Measurements from ENCODE around the gene TSPAN9.

TSPAN9 gene

GRCh38 chr12:3090240-3091037 is 13.3 kb downstream of the TSPAN9 start:
- DNase-seq (ENCODE audit: low read depth) = no peak
- no peak for TF ChIP-seq CTCF (IDR thresholded peaks at IDR 0.05; ENCODE audit: control insufficient read depth, extremely low read depth, insufficient read depth)
- no peak overlapping the region for H3K4me3 ChIP-seq (ENCODE audit: low read depth, low read length)

DNA sequence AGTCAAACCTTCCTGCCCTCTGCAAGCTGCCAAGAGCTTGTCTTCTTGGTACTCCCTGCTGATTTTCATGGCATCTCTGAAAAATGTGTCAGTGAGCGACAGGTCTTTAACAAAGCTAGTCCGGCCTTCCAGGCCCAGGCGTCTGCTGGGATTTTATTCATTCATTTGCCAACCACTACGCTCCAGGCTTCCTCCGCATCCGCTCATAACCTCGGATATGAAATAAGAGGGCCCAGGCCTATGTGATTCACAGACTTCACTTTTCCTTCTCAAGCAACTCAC is 13.8 kb downstream of the TSPAN9 start:
- no peak for DNase-seq (ENCODE audit: low read depth)
- no peak overlapping the region for H3K4me3 ChIP-seq (ENCODE audit: low read depth, low read length)
- TF ChIP-seq CTCF (IDR thresholded peaks at IDR 0.05; ENCODE audit: control insufficient read depth, extremely low read depth, insufficient read depth) = no peak

GRCh38 chr12:3091382-3092241 is 14.4 kb downstream of the TSPAN9 start:
- TF ChIP-seq CTCF (IDR thresholded peaks at IDR 0.05; ENCODE audit: control insufficient read depth, extremely low read depth, insufficient read depth) = no peak

DNA sequence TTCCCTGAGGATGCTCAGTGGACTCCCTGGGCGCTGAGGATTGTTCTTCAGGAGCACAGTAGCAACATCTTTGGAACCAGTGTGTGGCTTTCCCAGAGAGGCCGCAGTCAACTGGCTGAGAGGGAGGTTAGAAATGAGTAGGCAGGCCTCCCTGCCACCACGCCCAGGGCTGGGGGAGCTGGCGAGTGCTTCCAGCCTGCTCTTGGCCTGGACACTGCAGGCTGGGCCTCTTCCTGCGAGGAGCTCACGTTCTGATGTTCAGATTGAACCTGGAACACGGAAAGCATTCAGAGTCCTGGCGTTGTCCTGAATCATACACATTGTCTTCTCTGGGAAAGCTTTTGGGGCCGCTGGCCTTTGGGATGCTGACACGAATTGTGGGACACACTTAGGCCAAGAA is 15.6 kb downstream of the TSPAN9 start:
- TF ChIP-seq CTCF (IDR thresholded peaks at IDR 0.05; ENCODE audit: control insufficient read depth, extremely low read depth, insufficient read depth) = no peak
- no peak for DNase-seq (ENCODE audit: low read depth)
- H3K4me3 ChIP-seq (ENCODE audit: low read depth, low read length) = no peak overlapping the region

More at GRCh38 chr12:3091382-3092241, 14.4 kb downstream of the TSPAN9 start:
- DNase-seq (ENCODE audit: low read depth) = no peak
- H3K4me3 ChIP-seq (ENCODE audit: low read depth, low read length) = no peak overlapping the region

- TF ChIP-seq CTCF (IDR thresholded peaks at IDR 0.05; ENCODE audit: control insufficient read depth, extremely low read depth, insufficient read depth) = no peak
- no peak for DNase-seq (ENCODE audit: low read depth)
- H3K4me3 ChIP-seq (ENCODE audit: low read depth, low read length) = no peak overlapping the region
Measured at GRCh38 chr12:3097186-3097804, 20.1 kb downstream of the TSPAN9 start.

GRCh38 chr12:3097836-3098235 is 20.7 kb downstream of the TSPAN9 start:
- DNase-seq (ENCODE audit: low read depth) = no peak
- no peak for TF ChIP-seq CTCF (IDR thresholded peaks at IDR 0.05; ENCODE audit: control insufficient read depth, extremely low read depth, insufficient read depth)
- H3K4me3 ChIP-seq (ENCODE audit: low read depth, low read length) = no peak overlapping the region

All from LNCaP clone FGC (cell line).